ENCODE measurements around the gene EML1.

Gene EML1

DNA sequence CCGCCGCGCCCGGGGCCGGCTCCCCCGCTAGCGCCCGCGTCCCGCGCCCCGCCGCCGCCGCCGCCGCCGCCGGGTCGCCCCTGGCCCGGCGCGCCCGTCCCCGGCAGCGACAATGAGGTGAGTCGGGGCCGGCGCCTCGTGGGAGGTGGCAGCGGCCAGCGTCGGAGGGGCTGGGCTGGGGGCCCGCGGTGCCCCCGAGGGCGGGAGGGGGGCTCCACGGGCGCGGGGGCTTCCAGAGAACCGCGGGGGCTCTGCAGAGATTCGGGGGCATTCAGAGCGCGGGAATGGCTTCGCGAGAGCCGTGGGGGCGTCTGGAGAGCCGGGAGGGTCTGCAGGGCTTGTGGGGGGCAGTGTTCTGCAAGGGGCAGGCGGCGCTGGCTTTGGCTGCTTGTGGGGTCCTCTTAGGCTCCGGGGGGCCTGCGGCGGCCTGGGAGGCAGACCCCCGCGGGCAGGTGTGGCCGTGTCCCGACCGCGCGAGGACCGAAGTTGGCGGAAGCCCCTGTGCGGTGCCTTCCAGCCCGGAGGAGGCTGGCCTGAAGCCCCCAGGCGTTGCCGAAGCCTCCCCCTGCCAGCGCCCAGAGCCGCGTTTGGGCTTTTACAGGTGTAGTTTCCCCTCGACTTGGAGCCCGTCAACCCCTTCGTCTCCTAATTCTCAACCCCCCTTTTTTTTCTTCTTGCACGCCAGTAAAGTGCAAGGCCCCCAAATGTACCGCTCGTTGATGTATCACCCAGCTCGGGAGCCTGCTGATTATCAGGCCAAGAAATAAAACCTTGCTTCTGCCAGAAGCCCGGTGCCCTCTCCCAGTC is 178.9 kb downstream of the EML1 start:
- TF ChIP-seq FOXM1 (IDR thresholded peaks at IDR 0.05; ENCODE audit: borderline replicate concordance) (no peak), FOXA1 (IDR thresholded peaks at IDR 0.05) (no peak), HDGF (IDR thresholded peaks at IDR 0.05; ENCODE audit: borderline replicate concordance) (no peak), ZNF384 (IDR thresholded peaks at IDR 0.05) (no peak), TARDBP (IDR thresholded peaks at IDR 0.05) (no peak), LEF1 (IDR thresholded peaks at IDR 0.05; ENCODE audit: borderline replicate concordance) (no peak), L3MBTL2 (conservative IDR thresholded peaks at IDR 0.05) (no peak), BHLHE40 (IDR thresholded peaks at IDR 0.05; ENCODE audit: borderline replicate concordance) (no peak), ELF4 (IDR thresholded peaks at IDR 0.05) (no peak), PKNOX1 (IDR thresholded peaks at IDR 0.05) (no peak), SUZ12 (IDR thresholded peaks at IDR 0.05) (no peak), ARNT (IDR thresholded peaks at IDR 0.05) (no peak), CTBP1 (IDR thresholded peaks at IDR 0.05; ENCODE audit: borderline replicate concordance) (no peak), NFRKB (IDR thresholded peaks at IDR 0.05) (no peak), FOXK2 (IDR thresholded peaks at IDR 0.05) (no peak), SP1 (IDR thresholded peaks at IDR 0.05) (no peak)
- CTCF ChIA-PET, result interaction anchor here (0.6 kb wide), 1 partner anchor 272 kb away, joined by 3 read pairs; no protein-coding TSS in a partner anchor
- DNase-seq (ENCODE audit: extremely low spot score), result peak; percentile 30
- POLR2A ChIA-PET, result interaction anchor here (1.0 kb wide), 1 partner anchor 18 kb away, joined by 4 read pairs; no protein-coding TSS in a partner anchor

DNA sequence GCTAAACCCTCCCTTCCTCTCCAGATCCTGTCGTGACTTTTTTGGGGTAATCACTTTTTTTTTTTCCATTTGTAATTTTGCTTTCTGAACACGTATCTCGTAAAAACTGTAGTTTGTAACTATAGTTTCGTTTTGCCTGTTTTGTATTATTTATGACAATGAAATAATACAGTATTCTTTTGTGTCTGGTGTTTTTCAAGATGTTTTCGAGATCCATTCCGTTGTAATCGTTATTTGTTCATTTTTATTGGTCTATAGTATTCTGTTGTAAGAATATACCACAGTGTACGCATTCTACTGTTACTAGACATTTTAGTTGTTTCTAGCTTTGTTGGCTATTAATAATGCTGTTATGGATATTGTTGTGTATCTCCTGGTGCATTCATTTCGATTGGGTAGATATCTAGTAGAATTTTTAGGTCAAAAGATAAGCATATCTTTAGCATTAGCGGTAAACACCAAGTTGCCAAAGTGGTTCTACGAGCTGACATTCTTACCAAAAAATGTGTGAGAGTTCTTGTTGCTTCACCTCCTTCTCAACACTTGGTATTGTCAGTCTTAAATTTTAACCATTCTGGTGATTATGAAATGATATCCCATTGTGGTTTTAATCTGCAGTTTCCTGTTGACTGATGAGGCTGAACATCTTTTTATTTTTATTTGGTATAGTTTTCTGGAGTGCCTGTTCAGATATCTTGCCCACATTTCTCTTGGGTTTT is 179.7 kb downstream of the EML1 start:
- no peak for DNase-seq (ENCODE audit: extremely low spot score)
- TF ChIP-seq SP1 (IDR thresholded peaks at IDR 0.05) (no peak), SUZ12 (IDR thresholded peaks at IDR 0.05) (no peak), ELF4 (IDR thresholded peaks at IDR 0.05) (no peak), FOXA1 (IDR thresholded peaks at IDR 0.05) (no peak), L3MBTL2 (conservative IDR thresholded peaks at IDR 0.05) (no peak), BHLHE40 (IDR thresholded peaks at IDR 0.05; ENCODE audit: borderline replicate concordance) (no peak), FOXM1 (IDR thresholded peaks at IDR 0.05; ENCODE audit: borderline replicate concordance) (no peak), PKNOX1 (IDR thresholded peaks at IDR 0.05) (no peak), HDGF (IDR thresholded peaks at IDR 0.05; ENCODE audit: borderline replicate concordance) (no peak), LEF1 (IDR thresholded peaks at IDR 0.05; ENCODE audit: borderline replicate concordance) (no peak), NFRKB (IDR thresholded peaks at IDR 0.05) (no peak), CTBP1 (IDR thresholded peaks at IDR 0.05; ENCODE audit: borderline replicate concordance) (no peak), FOXK2 (IDR thresholded peaks at IDR 0.05) (no peak), ZNF384 (IDR thresholded peaks at IDR 0.05) (no peak), ARNT (IDR thresholded peaks at IDR 0.05) (no peak), TARDBP (IDR thresholded peaks at IDR 0.05) (no peak)
- CTCF ChIA-PET, result interaction anchor here (0.6 kb wide), 1 partner anchor 271 kb away, joined by 3 read pairs; no protein-coding TSS in a partner anchor
- POLR2A ChIA-PET, result interaction anchor here (0.5 kb wide), 1 partner anchor 34 kb away, joined by 3 read pairs; no protein-coding TSS in a partner anchor

GRCh38 chr14:99975190-99975589 is 182.0 kb downstream of the EML1 start:
- TF ChIP-seq ZNF384 (IDR thresholded peaks at IDR 0.05), result no peak
- no peak for TF ChIP-seq SUZ12 (IDR thresholded peaks at IDR 0.05)
- TF ChIP-seq FOXA1 (IDR thresholded peaks at IDR 0.05), result no peak
- no peak for TF ChIP-seq PKNOX1 (IDR thresholded peaks at IDR 0.05)
- TF ChIP-seq CTBP1 (IDR thresholded peaks at IDR 0.05; ENCODE audit: borderline replicate concordance), result no peak
- ChIA-PET CTCF (interaction anchor here (0.6 kb wide), 2 partner anchors 48 to 75 kb away, joined by 3 to 4 read pairs; no protein-coding TSS in a partner anchor), POLR2A (no interaction called here)
- DNase-seq (ENCODE audit: extremely low spot score), result no peak

GRCh38 chr14:99976021-99976420 is 182.8 kb downstream of the EML1 start:
- CTCF ChIA-PET, result no interaction called here
- no peak for DNase-seq (ENCODE audit: extremely low spot score)
- TF ChIP-seq HDGF (IDR thresholded peaks at IDR 0.05; ENCODE audit: borderline replicate concordance) (no peak), NFRKB (IDR thresholded peaks at IDR 0.05) (no peak)
- POLR2A ChIA-PET, result no interaction called here

- POLR2A ChIA-PET, result no interaction called here
- CTCF ChIA-PET, result no interaction called here
- TF ChIP-seq ELF4 (IDR thresholded peaks at IDR 0.05), result no peak
- TF ChIP-seq LEF1 (IDR thresholded peaks at IDR 0.05; ENCODE audit: borderline replicate concordance), result no peak
- TF ChIP-seq HDGF (IDR thresholded peaks at IDR 0.05; ENCODE audit: borderline replicate concordance), result no peak
- TF ChIP-seq FOXM1 (IDR thresholded peaks at IDR 0.05; ENCODE audit: borderline replicate concordance), result no peak
- TF ChIP-seq PKNOX1 (IDR thresholded peaks at IDR 0.05), result no peak
- no peak for TF ChIP-seq TARDBP (IDR thresholded peaks at IDR 0.05)
- no peak for TF ChIP-seq ARNT (IDR thresholded peaks at IDR 0.05)
- no peak for TF ChIP-seq SP1 (IDR thresholded peaks at IDR 0.05)
- no peak for TF ChIP-seq NFRKB (IDR thresholded peaks at IDR 0.05)
- no peak for TF ChIP-seq SUZ12 (IDR thresholded peaks at IDR 0.05)
- no peak for TF ChIP-seq L3MBTL2 (conservative IDR thresholded peaks at IDR 0.05)
- no peak for TF ChIP-seq ZNF384 (IDR thresholded peaks at IDR 0.05)
- TF ChIP-seq CTBP1 (IDR thresholded peaks at IDR 0.05; ENCODE audit: borderline replicate concordance), result no peak
- TF ChIP-seq FOXA1 (IDR thresholded peaks at IDR 0.05), result no peak
- TF ChIP-seq BHLHE40 (IDR thresholded peaks at IDR 0.05; ENCODE audit: borderline replicate concordance), result no peak
- TF ChIP-seq FOXK2 (IDR thresholded peaks at IDR 0.05), result no peak
- DNase-seq (ENCODE audit: extremely low spot score), result no peak
These were observed 183.5 kb downstream of the EML1 start for GRCh38 chr14:99976681-99977080.

Measured in HEK293T (cell line).